CD4-positive, CD25-positive, alpha-beta regulatory T cell (primary cell): Measurements from ENCODE around the gene PRKCB. TPM values are rescaled to one million over a fixed set of nuclear protein-coding genes. Genes with fewer than 3 reads are reported as not detected.
"Not testable (repeated sequence)": the region's sequence is repeated elsewhere in the genome, so short reads cannot be mapped to it uniquely, and the experiment has no call there.

ENCODE experiments used
- ATAC-seq, 2 donors: fragments of 150-1000 bp; cut with Tn5 transposase; one replicate each; pipeline ENCODE4 v1.10.0; 2021; ENCODE audit warnings: low read depth in 2 of 2, moderate number of reproducible peaks in 2 of 2, moderate library complexity in 1 of 2
- DNase-seq, 3 donors: peaks; one replicate each; pipeline versions ENCODE4 v3.0.0 to v3.0.0-alpha.2; 2012 to 2022; ENCODE audit warnings: mixed read lengths in 1 of 3
- H3K27ac ChIP-seq: one replicate; pipeline ENCODE4 v1.7.0; 2013; ENCODE audit warnings: mild to moderate bottlenecking, low read length; ENCODE audit not compliant: insufficient read depth, poor library complexity, severe bottlenecking
- H3K27me3 ChIP-seq: one replicate; pipeline ENCODE4 v1.7.0; 2013; ENCODE audit warnings: low read length; ENCODE audit not compliant: control insufficient read depth, insufficient read depth
- H3K36me3 ChIP-seq: one replicate; pipeline ENCODE4 v1.7.0; 2013; ENCODE audit warnings: mild to moderate bottlenecking, low read length, moderate library complexity; ENCODE audit not compliant: control insufficient read depth, insufficient read depth
- H3K4me1 ChIP-seq: 2 replicates; pipeline ENCODE4 v1.7.0; 2013; ENCODE audit warnings: mild to moderate bottlenecking, low read length; ENCODE audit not compliant: insufficient read depth, control insufficient read depth, poor library complexity, severe bottlenecking
- H3K4me3 ChIP-seq: one replicate; pipeline ENCODE4 v1.7.0; 2013; ENCODE audit warnings: low read depth, mild to moderate bottlenecking, low read length, moderate library complexity
- H3K9me3 ChIP-seq, 2 experiments: 1 replicate in 1 of 2; 2 replicates in 1 of 2; pipeline ENCODE4 v1.7.0; 2013; ENCODE audit warnings: low read length in 2 of 2, mild to moderate bottlenecking in 1 of 2, moderate library complexity in 1 of 2; ENCODE audit not compliant: control insufficient read depth in 2 of 2
- H3K27ac Mint-ChIP-seq, 3 donors: one replicate each; pipeline ENCODE4 v1.8.0; 2020 to 2022; ENCODE audit warnings: mild to moderate bottlenecking in 3 of 3, mixed read lengths in 3 of 3, moderate library complexity in 2 of 3
- H3K27me3 Mint-ChIP-seq: one replicate; pipeline ENCODE4 v1.8.0; 2022; ENCODE audit warnings: mild to moderate bottlenecking, mixed read lengths
- H3K36me3 Mint-ChIP-seq: one replicate; pipeline ENCODE4 v1.8.0; 2020; ENCODE audit warnings: mixed read lengths
- H3K4me1 Mint-ChIP-seq, 4 donors: one replicate each; pipeline ENCODE4 v1.8.0; 2020 to 2022; ENCODE audit warnings: mixed read lengths in 4 of 4, mild to moderate bottlenecking in 1 of 4
- H3K4me3 Mint-ChIP-seq, 4 donors: one replicate each; pipeline ENCODE4 v1.8.0; 2020 to 2022; ENCODE audit warnings: mild to moderate bottlenecking in 4 of 4, mixed read lengths in 4 of 4, moderate library complexity in 3 of 4
- H3K9me3 Mint-ChIP-seq, 7 donors: one replicate each; pipeline ENCODE4 v1.8.0; 2020 to 2022; ENCODE audit warnings: mixed read lengths in 7 of 7, mild to moderate bottlenecking in 3 of 7, moderate library complexity in 2 of 7
- polyA plus RNA-seq, 4 donors: library from polyadenylated mRNA; unstranded; fragments of 300-500 nt; fragmentation: Illumina TruSeq; gene quantifications; one replicate each; pipeline ENCODE4 v1.2.3, GENCODE V29; 2021
- total RNA-seq: library from RNA; stranded (reverse); gene quantifications from one replicate; pipeline ENCODE4 v1.2.3, GENCODE V29; 2022

Gene PRKCB
- total and polyA plus RNA-seq, 5 donors from 2014 or later: 37.4 to 83.1 (median 50.5) TPM

DNA sequence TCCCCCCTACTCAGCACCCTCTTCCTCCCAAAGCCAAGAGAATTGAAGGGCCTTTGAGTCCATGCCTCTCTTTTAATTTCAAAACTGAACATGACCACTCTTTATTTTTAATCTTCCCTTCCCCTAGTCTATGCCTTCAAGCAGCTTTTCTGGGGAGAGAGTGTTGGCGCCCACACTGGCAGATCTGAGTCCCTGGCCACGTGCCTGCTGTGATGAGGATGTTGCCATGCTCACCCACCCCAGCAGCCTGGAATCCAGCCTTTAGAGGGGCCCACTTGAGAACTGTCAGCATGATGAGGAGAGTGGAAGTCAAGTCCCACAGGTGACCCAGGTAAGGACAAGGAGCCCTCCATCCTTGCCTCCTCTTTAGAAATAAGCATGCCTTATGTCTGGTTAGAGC lies 400.0 kb downstream of the PRKCB start:
- no peak for ATAC-seq
- no peak overlapping the region for H3K4me3 ChIP-seq
- Mint-ChIP-seq H3K9me3 (peaks cover 1 to 22% (median 5%) of the 10 kb centered on the region in 7 donors), H3K4me1 (no peaks in the 10 kb centered on the region), H3K27ac (no peak overlapping the region), H3K36me3 (no peaks in the 10 kb centered on the region), H3K4me3 (no peak overlapping the region), H3K27me3 (peaks cover 20% of the 10 kb centered on the region)
- DNase-seq: no peak
- H3K9me3 ChIP-seq: peaks cover 11 to 12% of the 10 kb centered on the region in 2 experiments
- no peaks in the 10 kb centered on the region for H3K36me3 ChIP-seq
- H3K27ac ChIP-seq: no peak overlapping the region
- H3K4me1 ChIP-seq: no peaks in the 10 kb centered on the region
- H3K27me3 ChIP-seq: no peaks in the 10 kb centered on the region

GRCh38 chr16:24238846-24239245 lies 403.1 kb downstream of the PRKCB start:
- not testable (repeated sequence) for H3K36me3 Mint-ChIP-seq, ATAC-seq, H3K4me1 ChIP-seq, H3K27ac ChIP-seq, H3K4me3 Mint-ChIP-seq, H3K27me3 ChIP-seq, DNase-seq, H3K4me3 ChIP-seq, H3K4me1 Mint-ChIP-seq, H3K36me3 ChIP-seq
- Mint-ChIP-seq H3K27ac (peak overlapping the region in 1 of 3 donors; percentile 8), H3K9me3 (peaks cover 1 to 22% (median 5%) of the 10 kb centered on the region in 7 donors), H3K27me3 (peaks cover 15% of the 10 kb centered on the region)
- peaks cover 11 to 12% of the 10 kb centered on the region in 2 experiments for H3K9me3 ChIP-seq

DNA sequence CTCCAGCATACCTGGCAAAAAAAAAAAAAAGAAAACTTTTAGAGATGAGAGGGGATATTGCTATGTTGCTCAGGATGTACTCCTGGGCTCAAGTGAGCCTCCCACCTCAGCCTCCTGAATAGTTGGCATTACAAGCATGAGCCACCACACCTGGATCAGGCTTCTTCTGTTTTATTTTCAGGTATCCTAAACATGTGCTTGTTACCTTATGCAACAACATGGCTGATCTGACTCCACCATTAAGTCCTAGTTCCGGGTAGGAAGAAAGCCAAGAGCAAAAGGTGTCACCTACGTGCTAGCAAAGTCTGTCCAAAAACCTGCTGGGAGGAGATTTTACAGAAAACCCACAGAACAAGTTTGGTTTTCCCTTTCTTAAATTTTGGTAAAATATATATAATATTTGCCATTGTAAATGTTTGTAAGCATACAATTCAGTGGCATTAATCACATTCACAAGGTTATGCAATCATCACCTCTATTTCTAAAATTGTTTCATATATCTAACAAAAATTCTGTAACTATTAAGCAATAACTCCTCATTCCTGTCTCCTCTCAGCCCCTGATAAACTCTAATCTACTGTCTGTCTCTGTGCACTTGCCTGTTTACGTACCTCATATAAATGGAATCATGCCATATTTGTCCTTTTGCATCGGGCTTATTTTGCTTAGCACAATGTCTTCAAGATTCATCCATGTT lies 411.3 kb downstream of the PRKCB start:
- Mint-ChIP-seq H3K27ac (no peak overlapping the region), H3K4me3 (no peak overlapping the region), H3K9me3 (no peaks in the 10 kb centered on the region), H3K36me3 (no peaks in the 10 kb centered on the region), H3K27me3 (peaks cover 34% of the 10 kb centered on the region), H3K4me1 (no peaks in the 10 kb centered on the region)
- Histone ChIP-seq H3K4me3 (no peak overlapping the region), H3K27ac (no peak overlapping the region), H3K4me1 (no peaks in the 10 kb centered on the region), H3K36me3 (no peaks in the 10 kb centered on the region), H3K27me3 (peaks cover 10% of the 10 kb centered on the region), H3K9me3 (no peaks in the 10 kb centered on the region)
- ATAC-seq: no peak
- DNase-seq: no peak

DNA sequence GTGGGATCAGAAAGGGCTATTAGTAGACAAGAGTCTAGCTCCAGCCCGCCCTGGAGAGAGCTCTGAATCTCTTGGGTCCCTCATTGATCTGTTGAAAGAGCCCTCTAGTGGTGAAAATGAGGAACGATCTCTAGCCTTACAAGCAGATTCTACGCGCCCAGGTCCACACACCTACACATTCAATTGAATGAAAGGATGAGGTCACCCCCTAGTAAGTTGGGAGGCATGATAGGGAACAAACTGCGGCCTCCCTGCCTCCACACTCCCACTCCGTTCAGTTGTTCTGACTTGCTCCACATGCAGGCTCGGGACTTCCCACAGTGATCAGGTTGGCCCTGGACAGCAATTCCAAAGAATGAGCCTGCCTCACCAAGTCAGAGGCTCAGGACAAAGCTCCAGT lies 417.4 kb downstream of the PRKCB start:
- DNase-seq (peak; percentile 2 to 69 (median 46)), ATAC-seq (peak; percentile 40 to 44)

GRCh38 chr16:24255456-24256371 lies 419.9 kb downstream of the PRKCB start, which contains the start of gene CACNG3:
Gene CACNG3, plus strand, starts transcription at chr16:24256335. Its CDS starts 420 bp downstream, at chr16:24256755.
- no peak within 1 kb of the TSS for H3K27ac ChIP-seq
- Mint-ChIP-seq H3K9me3 (peaks cover 0 to 1% (median 0%) of the 10 kb centered on the region in 7 donors), H3K27ac (no peak within 1 kb of the TSS), H3K4me3 (no peak within 1 kb of the TSS), H3K36me3 (no peaks in the 10 kb centered on the region), H3K4me1 (peaks cover 0 to 11% (median 0%) of the 10 kb centered on the region in 4 donors), H3K27me3 (peaks cover 60% of the 10 kb centered on the region)
- H3K4me1 ChIP-seq: peaks cover 5% of the 10 kb centered on the region
- no peaks in the 10 kb centered on the region for H3K36me3 ChIP-seq
- no peak for ATAC-seq
- peak; percentile 2 to 66 (median 27) for DNase-seq
- peaks cover 34% of the 10 kb centered on the region for H3K27me3 ChIP-seq
- no peak within 1 kb of the TSS for H3K4me3 ChIP-seq
- no peaks in the 10 kb centered on the region for H3K9me3 ChIP-seq

More for the DNA sequence above, 417.4 kb downstream of the PRKCB start:
- peaks cover 0 to 11% (median 0%) of the 10 kb centered on the region in 4 donors for H3K4me1 Mint-ChIP-seq
- H3K27ac Mint-ChIP-seq: no peak overlapping the region
- Histone ChIP-seq H3K4me3 (no peak overlapping the region), H3K9me3 (no peaks in the 10 kb centered on the region), H3K27me3 (peaks cover 21% of the 10 kb centered on the region), H3K27ac (no peak overlapping the region), H3K4me1 (peaks cover 5% of the 10 kb centered on the region), H3K36me3 (no peaks in the 10 kb centered on the region)
- H3K9me3 Mint-ChIP-seq: peaks cover 0 to 1% (median 0%) of the 10 kb centered on the region in 7 donors
- no peaks in the 10 kb centered on the region for H3K36me3 Mint-ChIP-seq
- peaks cover 48% of the 10 kb centered on the region for H3K27me3 Mint-ChIP-seq
- H3K4me3 Mint-ChIP-seq: no peak overlapping the region

GRCh38 chr16:24257958-24258357 lies 422.2 kb downstream of the PRKCB start:
- peaks cover 82% of the 10 kb centered on the region for H3K27me3 Mint-ChIP-seq
- H3K4me1 Mint-ChIP-seq: peaks cover 0 to 11% (median 0%) of the 10 kb centered on the region in 4 donors
- no peaks in the 10 kb centered on the region for H3K36me3 Mint-ChIP-seq
- no peak overlapping the region for H3K27ac ChIP-seq
- no peak overlapping the region for H3K27ac Mint-ChIP-seq
- peaks cover 5% of the 10 kb centered on the region for H3K4me1 ChIP-seq
- H3K36me3 ChIP-seq: no peaks in the 10 kb centered on the region
- ATAC-seq (no peak), DNase-seq (no peak)
- H3K27me3 ChIP-seq: peaks cover 36% of the 10 kb centered on the region
- no peak overlapping the region for H3K4me3 Mint-ChIP-seq
- H3K9me3 ChIP-seq: no peaks in the 10 kb centered on the region
- no peak overlapping the region for H3K4me3 ChIP-seq
- peaks cover 0 to 1% (median 0%) of the 10 kb centered on the region in 7 donors for H3K9me3 Mint-ChIP-seq

DNA sequence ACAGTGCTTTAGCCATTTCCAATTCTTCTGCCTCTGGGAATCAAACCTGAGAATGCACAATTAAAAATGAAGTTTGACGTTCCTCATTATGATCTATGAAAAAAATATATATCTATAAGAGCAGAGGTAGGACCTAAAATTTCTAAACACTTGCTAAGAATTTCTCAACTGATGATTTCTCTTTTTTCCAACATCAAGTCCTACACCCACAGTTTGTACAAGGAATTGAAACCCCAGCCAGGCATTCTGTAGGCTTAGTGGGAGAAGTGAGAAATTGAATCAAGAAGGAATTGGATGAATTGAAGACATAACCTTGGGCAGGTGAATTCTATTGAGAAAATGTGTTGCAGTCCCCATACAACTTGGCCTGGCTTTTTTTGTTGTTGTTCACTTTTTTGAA lies 423.0 kb downstream of the PRKCB start:
- H3K27me3 Mint-ChIP-seq: peaks cover 77% of the 10 kb centered on the region
- H3K4me3 Mint-ChIP-seq: no peak overlapping the region
- no peaks in the 10 kb centered on the region for H3K36me3 Mint-ChIP-seq

More for the DNA sequence above, 423.0 kb downstream of the PRKCB start:
- no peak for ATAC-seq
- DNase-seq: no peak
- Histone ChIP-seq H3K27ac (no peak overlapping the region), H3K9me3 (no peaks in the 10 kb centered on the region), H3K4me1 (peaks cover 5% of the 10 kb centered on the region), H3K4me3 (no peak overlapping the region), H3K27me3 (peaks cover 37% of the 10 kb centered on the region), H3K36me3 (no peaks in the 10 kb centered on the region)
- Mint-ChIP-seq H3K9me3 (peaks cover 0 to 1% (median 0%) of the 10 kb centered on the region in 7 donors), H3K27ac (no peak overlapping the region), H3K4me1 (peaks cover 0 to 7% (median 0%) of the 10 kb centered on the region in 4 donors)
